HL-60 (cell line): ENCODE data around the gene CDH22.

Experiments used
- DNase-seq, 2 experiments: peaks; one replicate each; pipeline ENCODE4 v3.0.0-alpha.2; 2010 to 2020; ENCODE audit warnings: low read depth in 1 of 2, low spot score in 1 of 2
- H3K27ac ChIP-seq: fragments of 250-450 bp; sonication (Bioruptor Pico); replicated peaks from 2 replicates; pipeline ENCODE4 v1.5.1; 2020; ENCODE audit warnings: mild to moderate bottlenecking, moderate library complexity
- H3K27me3 ChIP-seq: fragments of 250-450 bp; sonication (Bioruptor Pico); 2 replicates; pipeline ENCODE4 v1.5.1; 2021; ENCODE audit warnings: mild to moderate bottlenecking, moderate library complexity; ENCODE audit not compliant: insufficient read depth, poor library complexity, severe bottlenecking
- H3K4me3 ChIP-seq: replicated peaks from 2 replicates; pipeline ENCODE4 v1.5.1; 2011; ENCODE audit warnings: mild to moderate bottlenecking, control low read depth, low read length; ENCODE audit not compliant: insufficient read depth
- CTCF ChIP-seq: IDR thresholded peaks from one replicate; pipeline ENCODE4 v1.5.1; 2011; ENCODE audit warnings: low read length, control low read depth, inconsistent platforms; ENCODE audit not compliant: insufficient read depth
- GABPA ChIP-seq: IDR thresholded peaks from 2 replicates; pipeline ENCODE4 v1.6.1; 2012; ENCODE audit warnings: low read depth
- POLR2AphosphoS5 ChIP-seq: IDR thresholded peaks from 2 replicates; pipeline ENCODE4 v1.6.1; 2012; ENCODE audit warnings: low read depth
- REST ChIP-seq: IDR thresholded peaks from 2 replicates; pipeline ENCODE4 v1.6.1; 2012; ENCODE audit warnings: low read depth; ENCODE audit not compliant: insufficient replicate concordance
- SPI1 ChIP-seq: IDR thresholded peaks from 2 replicates; pipeline ENCODE4 v1.6.1; 2012; ENCODE audit warnings: low read depth, mild to moderate bottlenecking, borderline replicate concordance

Gene CDH22

GRCh38 chr20:46220455-46221207, 87.7 kb downstream of the CDH22 start:
- DNase-seq = no peak
- Histone ChIP-seq H3K27ac (no peak overlapping the region), H3K4me3 (no peak overlapping the region), H3K27me3 (no peaks in the 10 kb centered on the region)
- TF ChIP-seq SPI1 (no peak), REST (no peak), GABPA (no peak), CTCF (no peak), POLR2AphosphoS5 (no peak)

GRCh38 chr20:46219920-46220319, 88.4 kb downstream of the CDH22 start:
- Histone ChIP-seq H3K27ac (no peak overlapping the region), H3K4me3 (no peak overlapping the region), H3K27me3 (no peaks in the 10 kb centered on the region)
- DNase-seq = no peak
- TF ChIP-seq REST (no peak), SPI1 (no peak), GABPA (no peak), POLR2AphosphoS5 (no peak)

GRCh38 chr20:46219190-46219589, 89.1 kb downstream of the CDH22 start:
- H3K27ac ChIP-seq = no peak overlapping the region
- no peak for TF ChIP-seq POLR2AphosphoS5
- no peak for TF ChIP-seq REST
- TF ChIP-seq SPI1 = no peak
- no peak for TF ChIP-seq CTCF
- TF ChIP-seq GABPA = no peak
- no peak for DNase-seq
- no peak overlapping the region for H3K4me3 ChIP-seq
- no peaks in the 10 kb centered on the region for H3K27me3 ChIP-seq
